Keratinocyte (primary cell): ENCODE measurements around the gene CEP95. TPM values are rescaled to one million over a fixed set of nuclear protein-coding genes. Genes with fewer than 3 reads are reported as not detected.

Source experiments
- DNase-seq: peaks from one replicate; pipeline ENCODE4 v3.0.0-alpha.2; 2011; ENCODE audit warnings: low read depth, missing footprints, low spot score
- FAIRE-seq: peaks from 2 replicates; lab custom pipeline; 2011; peaks lifted over from hg19 to GRCh38; lab: Jason Lieb, UNC
- H2AFZ ChIP-seq: 2 replicates; pipeline ENCODE4 v1.6.0; 2012; ENCODE audit warnings: low read length, control low read depth, inconsistent platforms; ENCODE audit not compliant: control insufficient read depth
- H3K27ac ChIP-seq: 2 replicates; pipeline ENCODE4 v1.5.1; 2011; ENCODE audit warnings: low read length; ENCODE audit not compliant: control insufficient read depth, insufficient read depth
- H3K27me3 ChIP-seq: 3 replicates; pipeline ENCODE4 v1.6.0; 2011; ENCODE audit warnings: low read length; ENCODE audit not compliant: control insufficient read depth, insufficient read depth; ENCODE audit errors: extremely low read depth
- H3K36me3 ChIP-seq, 2 experiments: 2 replicates in 1 of 2; 3 replicates in 1 of 2; pipeline ENCODE4 v1.5.1; 2011; ENCODE audit warnings: low read length in 2 of 2, mild to moderate bottlenecking in 1 of 2; ENCODE audit not compliant: control insufficient read depth in 2 of 2, insufficient read depth in 2 of 2; ENCODE audit errors: extremely low read depth in 1 of 2
- H3K4me1 ChIP-seq: 3 replicates; pipeline ENCODE4 v1.5.1; 2011; ENCODE audit warnings: low read length; ENCODE audit not compliant: control insufficient read depth, insufficient read depth; ENCODE audit errors: extremely low read depth
- H3K4me2 ChIP-seq: 3 replicates; pipeline ENCODE4 v1.6.0; 2011; ENCODE audit warnings: low read depth, low read length; ENCODE audit not compliant: control insufficient read depth, insufficient read depth; ENCODE audit errors: extremely low read depth
- H3K4me3 ChIP-seq, 3 experiments: fragments of 200-600 bp in 1 of 3; sonication (generic) in 1 of 3; 2 replicates in 2 of 3; 3 replicates in 1 of 3; pipeline ENCODE4 v1.5.1; 2011 to 2016; ENCODE audit warnings: low read length in 3 of 3, mild to moderate bottlenecking in 3 of 3, control low read depth in 2 of 3, inconsistent platforms in 1 of 3, low read depth in 1 of 3, mixed read lengths in 1 of 3, mixed run types in 1 of 3, moderate library complexity in 1 of 3; ENCODE audit not compliant: control insufficient read depth in 2 of 3, insufficient read depth in 2 of 3; ENCODE audit errors: extremely low read depth in 1 of 3
- H3K79me2 ChIP-seq: 2 replicates; pipeline ENCODE4 v1.6.0; 2012; ENCODE audit warnings: low read length; ENCODE audit not compliant: control insufficient read depth, insufficient read depth
- H3K9ac ChIP-seq: 3 replicates; pipeline ENCODE4 v1.6.0; 2011; ENCODE audit warnings: low read length; ENCODE audit not compliant: control insufficient read depth, insufficient read depth; ENCODE audit errors: extremely low read depth
- H3K9me1 ChIP-seq: 3 replicates; pipeline ENCODE4 v1.6.0; 2011; ENCODE audit warnings: low read length; ENCODE audit not compliant: control insufficient read depth, insufficient read depth; ENCODE audit errors: extremely low read depth
- H3K9me3 ChIP-seq: 2 replicates; pipeline ENCODE4 v1.5.1; 2012; ENCODE audit warnings: low read depth, low read length; ENCODE audit not compliant: control insufficient read depth
- H4K20me1 ChIP-seq: 3 replicates; pipeline ENCODE4 v1.6.0; 2011; ENCODE audit warnings: low read length; ENCODE audit not compliant: control insufficient read depth, insufficient read depth; ENCODE audit errors: extremely low read depth
- CTCF ChIP-seq, 3 experiments: IDR thresholded peaks in 1 of 3; conservative IDR thresholded peaks in 1 of 3; optimal IDR thresholded peaks in 1 of 3; 2 replicates in 2 of 3; 3 replicates in 1 of 3; pipeline versions ENCODE3 to v1.5.1; 2011; ENCODE audit warnings: low read length in 3 of 3, mild to moderate bottlenecking in 3 of 3, moderate library complexity in 2 of 3, control low read depth in 1 of 3, inconsistent platforms in 1 of 3; ENCODE audit not compliant: insufficient read depth in 2 of 3; ENCODE audit errors: extremely low read depth in 1 of 3
- EZH2 ChIP-seq: IDR thresholded peaks from one replicate; pipeline ENCODE4 v1.6.1; 2012; ENCODE audit warnings: inconsistent platforms, mild to moderate bottlenecking, low read length, moderate library complexity
- dilution Hi-C: fragments of 300-500 bp; cut with MboI; formaldehyde crosslinking; loops from one replicate; pipeline ENCODE4 v1.7.0; 2020; ENCODE audit warnings: low sequenced_read_pairs; ENCODE audit not compliant: extremely low pct_ligation_motif_present
- polyA plus RNA-seq, 5 experiments: library from polyadenylated mRNA; depleted of rRNA in 3 of 5; stranded (reverse) in 3 of 5; stranded (forward) in 1 of 5; unstranded in 1 of 5; fragments of >200 nt; gene quantifications; 1 replicate in 1 of 5; 2 replicates in 3 of 5; 3 replicates in 1 of 5; pipeline versions ENCODE4 v1.2.1 to v1.2.3, GENCODE V29; 2011 to 2012; ENCODE audit warnings: missing spikeins in 2 of 5, low read depth in 1 of 5, low replicate concordance in 1 of 5

The CEP95 gene
- polyA plus RNA-seq, 1 donor (not counting 4 experiments of a cell fraction or from before 2014, with no cell fraction given): 31.6 TPM

GRCh38 chr17:64554028-64554637, 47.4 kb downstream of the CEP95 start:
- no peaks in the 10 kb centered on the region for H3K4me1 ChIP-seq
- H4K20me1 ChIP-seq: peaks cover 4% of the 10 kb centered on the region
- peaks cover 29 to 32% of the 10 kb centered on the region in 2 experiments for H3K36me3 ChIP-seq
- TF ChIP-seq EZH2: no peak
- no peak for TF ChIP-seq CTCF (optimal IDR thresholded peaks at IDR 0.05 in 1 of 3, IDR thresholded peaks at IDR 0.05 in 1 of 3, conservative IDR thresholded peaks at IDR 0.05 in 1 of 3; ENCODE audit: extremely low read depth in 1 of 3, insufficient read depth in 2 of 3, low read length in 3 of 3)
- H3K27ac ChIP-seq: no peak overlapping the region
- H3K9ac ChIP-seq: no peak overlapping the region
- DNase-seq (no peak), FAIRE-seq (no peak)
- no peak overlapping the region for H2AFZ ChIP-seq
- H3K4me3 ChIP-seq: no peak overlapping the region
- dilution Hi-C loops: no loop called here
- H3K9me3 ChIP-seq: no peaks in the 10 kb centered on the region
- H3K27me3 ChIP-seq: no peaks in the 10 kb centered on the region
- H3K4me2 ChIP-seq: no peak overlapping the region
- H3K9me1 ChIP-seq: no peaks in the 10 kb centered on the region
- H3K79me2 ChIP-seq: peaks cover 14% of the 10 kb centered on the region

- Histone ChIP-seq H2AFZ (no peak overlapping the region), H3K36me3 (peaks cover 30 to 32% of the 10 kb centered on the region in 2 experiments), H3K4me1 (no peaks in the 10 kb centered on the region), H4K20me1 (peaks cover 4% of the 10 kb centered on the region), H3K4me2 (no peak overlapping the region), H3K9me1 (no peaks in the 10 kb centered on the region), H3K4me3 (no peak overlapping the region), H3K79me2 (peaks cover 14% of the 10 kb centered on the region), H3K9me3 (no peaks in the 10 kb centered on the region), H3K27ac (no peak overlapping the region), H3K27me3 (no peaks in the 10 kb centered on the region), H3K9ac (no peak overlapping the region)
- DNase-seq (no peak), FAIRE-seq (no peak)
- no peak for TF ChIP-seq CTCF (optimal IDR thresholded peaks at IDR 0.05 in 1 of 3, IDR thresholded peaks at IDR 0.05 in 1 of 3, conservative IDR thresholded peaks at IDR 0.05 in 1 of 3; ENCODE audit: extremely low read depth in 1 of 3, insufficient read depth in 2 of 3, low read length in 3 of 3)
- dilution Hi-C loops: no loop called here
These were observed 48.5 kb downstream of the CEP95 start for GRCh38 chr17:64555281-64555680.
